ENCODE measurements around the gene EMP2. TPM values are rescaled to one million over a fixed set of nuclear protein-coding genes. Genes with fewer than 3 reads are reported as not detected.

Gene EMP2
- total RNA-seq, 1 experiment from 2014 or later = 198 TPM

DNA sequence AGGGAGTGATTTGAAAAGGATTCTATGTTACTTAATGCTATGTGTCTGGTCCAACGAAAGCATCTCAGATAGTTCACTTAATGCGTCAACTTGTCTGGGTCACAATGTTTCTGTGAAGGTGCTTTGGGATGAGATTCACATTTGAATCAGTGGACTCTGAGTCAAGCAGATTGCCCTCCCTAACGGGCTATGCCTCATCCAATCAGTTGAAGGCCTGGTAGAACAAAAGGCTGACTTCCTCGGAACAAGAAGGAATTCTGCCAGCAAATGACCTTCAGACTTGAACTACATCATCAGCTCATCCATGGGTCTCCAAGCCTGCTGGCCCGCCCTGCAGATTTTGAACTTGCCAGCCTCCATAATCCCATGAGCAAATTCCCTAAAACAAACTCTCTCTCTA lies 15.2 kb downstream of the EMP2 start:
- TF ChIP-seq, protein P1, sequence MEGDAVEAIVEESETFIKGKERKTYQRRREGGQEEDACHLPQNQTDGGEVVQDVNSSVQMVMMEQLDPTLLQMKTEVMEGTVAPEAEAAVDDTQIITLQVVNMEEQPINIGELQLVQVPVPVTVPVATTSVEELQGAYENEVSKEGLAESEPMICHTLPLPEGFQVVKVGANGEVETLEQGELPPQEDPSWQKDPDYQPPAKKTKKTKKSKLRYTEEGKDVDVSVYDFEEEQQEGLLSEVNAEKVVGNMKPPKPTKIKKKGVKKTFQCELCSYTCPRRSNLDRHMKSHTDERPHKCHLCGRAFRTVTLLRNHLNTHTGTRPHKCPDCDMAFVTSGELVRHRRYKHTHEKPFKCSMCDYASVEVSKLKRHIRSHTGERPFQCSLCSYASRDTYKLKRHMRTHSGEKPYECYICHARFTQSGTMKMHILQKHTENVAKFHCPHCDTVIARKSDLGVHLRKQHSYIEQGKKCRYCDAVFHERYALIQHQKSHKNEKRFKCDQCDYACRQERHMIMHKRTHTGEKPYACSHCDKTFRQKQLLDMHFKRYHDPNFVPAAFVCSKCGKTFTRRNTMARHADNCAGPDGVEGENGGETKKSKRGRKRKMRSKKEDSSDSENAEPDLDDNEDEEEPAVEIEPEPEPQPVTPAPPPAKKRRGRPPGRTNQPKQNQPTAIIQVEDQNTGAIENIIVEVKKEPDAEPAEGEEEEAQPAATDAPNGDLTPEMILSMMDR (IDR thresholded peaks at IDR 0.05; ENCODE audit: insufficient read depth in 1 of 2, low read depth in 1 of 2, low read length in 1 of 2, severe bottlenecking in 1 of 2, unreplicated experiment in 1 of 2) = no peak
- Mint-ChIP-seq H3K27ac (ENCODE audit: unreplicated experiment) (no peak overlapping the region), H3K9me3 (ENCODE audit: unreplicated experiment) (no peaks in the 10 kb centered on the region), H3K36me3 (ENCODE audit: insufficient read depth, unreplicated experiment) (peaks cover 89% of the 10 kb centered on the region), H3K4me1 (ENCODE audit: low read depth, unreplicated experiment) (peaks cover 17% of the 10 kb centered on the region), H3K27me3 (ENCODE audit: insufficient read depth, unreplicated experiment) (no peaks in the 10 kb centered on the region), H3K4me3 (ENCODE audit: unreplicated experiment) (no peak overlapping the region)
- intact Hi-C loops (cut with micrococcal nuclease; ENCODE audit: unreplicated experiment) = loop anchor here (5.0 kb wide), 1 partner anchor 172 kb away; no protein-coding TSS in a partner anchor
- no peak for DNase-seq
- H3K9me3 ChIP-seq = peaks cover 6% of the 10 kb centered on the region; the same call in 1 of the 2 replicates
- H3K36me3 ChIP-seq (ENCODE audit: control insufficient read depth, insufficient read depth, low read length) = peaks cover 2% of the 10 kb centered on the region
- no peaks in the 10 kb centered on the region for H3K27me3 ChIP-seq (replicated peaks; ENCODE audit: control insufficient read depth, insufficient read depth, low read length)
- no peak overlapping the region for H3K4me3 ChIP-seq (ENCODE audit: low read depth, low read length)
- BruUV-seq (replicated peaks) = no TSS peak
- H3K4me1 ChIP-seq = no peaks in the 10 kb centered on the region
- CTCF ChIA-PET = no interaction called here
- POLR2A ChIA-PET = no interaction called here

DNA sequence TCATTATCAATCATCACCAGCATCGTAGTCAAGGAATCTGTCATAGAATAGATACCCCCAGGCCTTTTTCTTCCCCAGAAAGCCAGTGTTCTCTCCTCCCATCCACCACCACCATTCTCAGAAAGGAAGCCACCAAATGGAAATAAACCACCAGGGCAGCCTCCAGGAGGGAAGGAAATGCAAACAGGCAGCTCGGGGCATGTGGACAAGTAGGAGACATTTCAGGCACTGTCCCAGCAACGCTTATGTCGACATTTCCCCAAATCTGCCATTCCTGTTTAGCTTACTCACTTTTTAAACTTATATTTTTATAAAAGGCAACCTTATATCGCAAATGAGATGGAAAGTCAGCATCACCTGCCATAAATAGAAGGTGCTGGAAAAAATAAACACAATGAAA lies 15.8 kb downstream of the EMP2 start:
- H3K4me1 Mint-ChIP-seq (ENCODE audit: low read depth, unreplicated experiment) = peaks cover 17% of the 10 kb centered on the region
- H3K9me3 ChIP-seq = peaks cover 6% of the 10 kb centered on the region; the same call in 1 of the 2 replicates
- no peaks in the 10 kb centered on the region for H3K4me1 ChIP-seq
- peaks cover 2% of the 10 kb centered on the region for H3K36me3 ChIP-seq (ENCODE audit: control insufficient read depth, insufficient read depth, low read length)
- POLR2A ChIA-PET = no interaction called here
- BruUV-seq (replicated peaks) = no TSS peak
- CTCF ChIA-PET = no interaction called here
- TF ChIP-seq, protein P1 (IDR thresholded peaks at IDR 0.05; ENCODE audit: insufficient read depth in 1 of 2, low read depth in 1 of 2, low read length in 1 of 2, severe bottlenecking in 1 of 2, unreplicated experiment in 1 of 2) = no peak
- H3K36me3 Mint-ChIP-seq (ENCODE audit: insufficient read depth, unreplicated experiment) = peaks cover 89% of the 10 kb centered on the region
- no peak overlapping the region for H3K27ac Mint-ChIP-seq (ENCODE audit: unreplicated experiment)
- H3K27me3 Mint-ChIP-seq (ENCODE audit: insufficient read depth, unreplicated experiment) = no peaks in the 10 kb centered on the region
- no peak overlapping the region for H3K4me3 ChIP-seq (ENCODE audit: low read depth, low read length)
- no peaks in the 10 kb centered on the region for H3K9me3 Mint-ChIP-seq (ENCODE audit: unreplicated experiment)
- DNase-seq = no peak
- H3K27me3 ChIP-seq (replicated peaks; ENCODE audit: control insufficient read depth, insufficient read depth, low read length) = no peaks in the 10 kb centered on the region
- intact Hi-C loops (cut with micrococcal nuclease; ENCODE audit: unreplicated experiment) = no loop called here
- H3K4me3 Mint-ChIP-seq (ENCODE audit: unreplicated experiment) = no peak overlapping the region

DNA sequence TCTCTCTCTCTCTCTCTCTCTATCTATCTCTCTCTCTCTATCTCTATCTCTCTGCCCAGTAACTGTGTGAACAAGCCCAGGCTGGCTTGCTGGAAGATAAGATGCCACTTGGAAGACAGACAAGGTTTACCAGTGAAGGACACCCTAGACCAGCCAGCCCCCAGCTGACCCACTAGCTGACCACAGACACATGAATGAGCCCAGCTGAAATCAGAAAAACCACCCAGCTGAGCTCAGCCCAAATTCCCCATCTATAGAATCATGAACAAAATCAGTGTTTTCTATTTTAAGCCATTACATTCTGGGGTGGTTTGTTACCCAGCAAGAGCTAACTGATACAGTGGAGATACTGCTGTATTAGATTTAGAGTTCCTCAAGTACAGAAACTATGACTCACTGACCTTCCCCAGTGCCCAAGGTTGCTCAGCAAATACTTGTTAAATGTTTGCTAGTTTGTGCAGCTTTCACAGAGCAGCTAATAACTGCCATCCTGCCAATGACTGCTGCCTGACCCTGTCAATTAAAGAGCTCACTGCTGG lies 18.0 kb downstream of the EMP2 start:
- Histone ChIP-seq H3K36me3 (ENCODE audit: control insufficient read depth, insufficient read depth, low read length) (peaks cover 2% of the 10 kb centered on the region), H3K4me1 (no peaks in the 10 kb centered on the region), H3K27me3 (replicated peaks; ENCODE audit: control insufficient read depth, insufficient read depth, low read length) (no peaks in the 10 kb centered on the region), H3K4me3 (ENCODE audit: low read depth, low read length) (no peak overlapping the region), H3K9me3 (peaks cover 6% of the 10 kb centered on the region; the same call in 1 of the 2 replicates)
- BruUV-seq (replicated peaks) = no TSS peak
- ChIA-PET POLR2A (no interaction called here), CTCF (interaction anchor here (1.2 kb wide), 1 partner anchor 18 kb away, joined by 3 read pairs; the partner anchor contains the start of gene EMP2)
- H3K36me3 Mint-ChIP-seq (ENCODE audit: insufficient read depth, unreplicated experiment) = peaks cover 93% of the 10 kb centered on the region
- H3K4me3 Mint-ChIP-seq (ENCODE audit: unreplicated experiment) = no peak overlapping the region
- H3K9me3 Mint-ChIP-seq (ENCODE audit: unreplicated experiment) = no peaks in the 10 kb centered on the region
- no peak for DNase-seq
- intact Hi-C loops (cut with micrococcal nuclease; ENCODE audit: unreplicated experiment) = no loop called here
- H3K4me1 Mint-ChIP-seq (ENCODE audit: low read depth, unreplicated experiment) = peaks cover 17% of the 10 kb centered on the region
- H3K27me3 Mint-ChIP-seq (ENCODE audit: insufficient read depth, unreplicated experiment) = no peaks in the 10 kb centered on the region
- TF ChIP-seq, protein P1 (IDR thresholded peaks at IDR 0.05; ENCODE audit: insufficient read depth in 1 of 2, low read depth in 1 of 2, low read length in 1 of 2, severe bottlenecking in 1 of 2, unreplicated experiment in 1 of 2) = no peak
- no peak overlapping the region for H3K27ac Mint-ChIP-seq (ENCODE audit: unreplicated experiment)

All from Caco-2 (cell line).